HG02642 (cell line): ENCODE data around the gene SNAI1.
"Not testable (repeated sequence)": the region's sequence is repeated elsewhere in the genome, so short reads cannot be mapped to it uniquely, and the experiment has no call there.

Source experiments
- ATAC-seq: cut with Tn5 transposase; IDR thresholded peaks from one replicate; pipeline ENCODE4 v1.9.1; 2021; ENCODE audit warnings: mild to moderate bottlenecking; ENCODE audit not compliant: unreplicated experiment, poor library complexity

Gene SNAI1

DNA sequence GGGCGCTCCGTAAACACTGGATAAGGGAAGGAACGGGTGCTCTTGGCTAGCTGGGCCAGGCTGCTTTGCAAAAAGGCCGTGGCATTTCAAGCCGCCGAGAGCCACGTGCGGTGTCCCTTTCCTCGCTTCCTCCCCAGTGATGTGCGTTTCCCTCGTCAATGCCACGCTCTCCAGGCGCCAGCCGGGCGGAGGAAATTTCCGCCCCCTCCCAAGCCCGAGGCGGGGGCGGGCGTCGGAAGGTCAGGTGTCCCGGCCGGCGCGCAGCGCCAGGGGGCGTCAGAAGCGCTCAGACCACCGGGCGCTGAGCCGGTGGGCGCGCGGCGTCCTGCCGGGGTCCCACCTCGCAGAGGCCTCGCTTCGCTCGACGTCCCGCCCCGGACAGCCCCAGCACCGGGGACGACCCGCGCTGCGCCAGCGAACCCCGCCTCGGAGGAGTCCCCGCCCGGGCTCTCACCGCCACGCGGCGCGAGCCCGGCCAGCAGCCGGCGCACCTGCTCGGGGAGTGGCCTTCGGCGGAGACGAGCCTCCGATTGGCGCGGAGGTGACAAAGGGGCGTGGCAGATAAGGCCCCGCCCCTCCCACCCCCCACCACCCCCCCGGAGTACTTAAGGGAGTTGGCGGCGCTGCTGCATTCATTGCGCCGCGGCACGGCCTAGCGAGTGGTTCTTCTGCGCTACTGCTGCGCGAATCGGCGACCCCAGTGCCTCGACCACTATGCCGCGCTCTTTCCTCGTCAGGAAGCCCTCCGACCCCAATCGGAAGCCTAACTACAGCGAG is at the start of gene SNAI1:
SNAI1 (plus strand) TSS at position 635 of the 777 bp plus-strand sequence; CDS start at position 715, 80 bp downstream.
- peak; percentile 81 for ATAC-seq

DNA sequence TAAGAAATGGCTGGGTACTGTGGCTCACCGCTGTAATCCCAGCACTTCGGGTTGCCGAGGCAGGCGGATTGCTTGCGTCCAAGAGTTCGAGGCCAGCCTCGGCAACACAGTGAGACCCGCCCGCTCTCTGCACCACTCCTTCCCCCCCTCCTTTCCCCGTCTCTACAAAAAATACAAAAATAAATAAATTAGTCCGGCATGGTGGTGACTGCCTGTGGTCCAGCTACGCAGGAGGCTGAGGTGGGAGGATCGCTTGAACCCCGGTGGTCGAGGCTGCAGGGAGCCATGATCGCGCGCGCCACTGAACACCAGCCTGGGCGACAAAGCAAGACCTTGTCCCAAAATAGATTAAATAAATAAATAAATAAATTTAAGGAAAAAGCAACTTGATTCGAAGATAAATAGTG is 47.0 kb upstream of the SNAI1 start:
- no peak for ATAC-seq

- peak; percentile 78 for ATAC-seq
These were observed 46.4 kb upstream of the SNAI1 start, which contains the start of gene RNF114 for GRCh38 chr20:49936153-49937026. RNF114 (plus strand) TSS chr20:49936397; CDS start chr20:49936413, 16 bp downstream.

DNA sequence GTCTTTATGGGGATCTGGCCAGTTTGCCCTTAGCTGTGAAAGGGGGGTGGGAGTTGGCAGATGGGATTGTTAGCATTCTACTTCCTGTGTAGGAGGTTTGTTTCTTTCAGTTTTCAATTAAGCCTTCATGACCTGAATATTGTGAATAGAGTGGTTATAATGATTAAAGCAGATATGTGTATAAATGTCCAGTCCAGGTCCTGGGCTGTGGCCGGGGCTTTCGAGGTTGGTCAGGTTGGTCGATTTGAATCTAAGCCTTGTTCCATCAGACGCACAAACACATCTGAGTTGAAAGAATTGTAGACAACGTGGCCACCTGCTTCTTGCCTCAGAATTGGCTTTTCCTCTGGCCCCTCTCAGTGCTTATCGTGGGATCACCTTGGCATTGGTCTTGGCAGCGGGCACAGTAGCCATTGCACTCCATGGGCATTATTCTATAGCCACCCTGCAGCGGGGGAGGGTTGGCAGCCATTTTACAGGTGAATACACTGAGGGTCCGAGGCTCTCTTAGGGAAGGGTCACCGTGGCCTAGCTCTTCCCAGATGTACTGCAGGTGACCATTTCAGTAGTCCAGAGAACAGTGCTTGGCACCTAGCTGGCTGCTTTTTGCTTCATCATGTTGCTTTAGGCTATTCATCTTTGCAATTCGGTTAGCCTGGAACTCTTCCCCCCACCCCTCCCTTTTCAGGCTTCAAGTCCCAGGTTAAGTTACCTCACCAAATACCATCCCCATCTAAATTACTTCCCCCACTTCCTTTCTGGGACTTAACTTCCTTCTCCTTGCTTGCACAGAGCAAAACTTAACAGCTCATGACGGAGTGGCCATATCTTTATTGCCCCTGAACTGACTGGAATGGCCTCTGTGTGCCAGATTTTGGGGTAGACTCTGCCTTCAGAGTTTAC is 45.5 kb upstream of the SNAI1 start:
- ATAC-seq = no peak

DNA sequence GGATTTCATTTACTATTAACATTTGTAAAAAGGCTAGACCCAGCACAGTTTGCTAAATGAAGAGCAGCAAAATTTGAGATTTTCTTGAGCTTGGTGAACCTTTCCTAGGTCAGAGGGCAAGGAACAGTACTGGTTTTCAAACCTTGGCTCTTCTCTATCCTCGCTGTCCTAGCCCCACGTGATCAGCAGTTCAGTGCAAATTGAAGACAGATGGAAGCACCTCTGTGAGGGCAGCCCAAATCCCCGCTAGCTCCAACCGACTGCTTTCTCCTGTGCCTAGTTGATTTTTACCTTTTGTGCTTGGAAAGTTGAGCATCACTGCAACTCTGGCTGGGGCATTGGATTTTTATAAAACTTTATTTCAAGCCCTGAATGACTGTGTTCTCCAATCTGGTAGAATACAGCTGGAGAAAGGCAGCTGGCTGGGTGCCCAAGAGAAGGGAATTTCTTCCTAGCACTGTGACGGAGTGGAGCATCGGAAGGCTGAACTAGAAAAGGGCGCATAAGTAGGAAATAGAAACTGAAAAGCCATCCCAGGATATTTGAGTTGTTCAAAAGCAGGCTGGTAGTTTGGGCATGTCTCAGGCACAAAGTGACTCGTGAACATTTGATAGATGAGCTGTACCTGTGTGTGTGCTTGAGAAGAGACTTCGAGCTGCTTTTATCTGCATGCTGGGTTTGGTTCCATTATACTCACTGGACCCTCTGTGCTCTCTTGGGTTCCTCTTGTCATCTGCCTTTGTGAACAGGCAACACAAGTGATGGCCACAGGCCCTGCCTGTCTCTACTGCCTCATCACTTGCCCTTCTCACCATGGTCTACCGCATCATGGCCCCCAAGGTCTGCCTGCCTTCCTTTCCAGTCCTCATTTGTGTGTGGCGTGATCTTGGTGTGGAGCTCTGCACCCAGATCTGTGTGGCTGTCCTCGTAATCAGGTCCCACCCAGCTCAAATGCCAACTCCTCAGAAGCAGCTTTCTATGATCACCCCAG is 44.3 kb upstream of the SNAI1 start:
- ATAC-seq = no peak

DNA sequence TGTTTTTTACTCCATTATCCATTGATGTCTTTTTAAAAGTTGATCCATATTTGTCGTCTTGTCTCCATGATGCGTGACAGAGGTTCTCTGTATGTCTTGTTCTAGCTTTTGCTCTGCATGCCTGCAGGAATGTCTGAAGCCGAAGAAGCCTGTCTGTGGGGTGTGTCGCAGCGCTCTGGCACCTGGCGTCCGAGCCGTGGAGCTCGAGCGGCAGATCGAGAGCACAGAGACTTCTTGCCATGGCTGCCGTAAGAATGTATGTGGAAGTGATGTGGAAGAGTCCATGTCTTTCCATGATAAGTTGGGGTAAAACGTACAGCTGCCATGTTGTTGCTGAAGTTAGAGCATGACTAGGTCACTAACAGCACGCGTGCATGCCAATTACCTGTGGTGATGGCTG is 41.3 kb upstream of the SNAI1 start:
- no peak for ATAC-seq

DNA sequence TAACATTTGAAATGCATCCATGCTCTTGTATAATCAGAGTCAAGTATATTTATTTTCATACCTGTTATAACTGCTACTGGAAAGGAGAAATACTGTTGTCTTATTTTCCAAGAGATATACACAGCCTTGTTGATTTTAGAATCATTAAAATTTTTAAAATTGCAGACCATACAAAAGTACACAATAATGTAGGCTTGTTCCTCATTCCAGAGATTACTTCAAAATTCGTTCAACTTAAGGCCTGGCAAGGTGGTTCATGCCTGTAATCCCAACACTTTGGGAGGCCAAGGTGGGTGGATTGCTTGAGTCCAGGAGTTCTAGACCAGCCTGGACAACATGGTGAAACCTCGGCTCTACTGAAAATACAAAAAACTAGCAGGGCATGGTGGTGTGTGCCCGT is 40.5 kb upstream of the SNAI1 start:
- no peak for ATAC-seq

- no peak for ATAC-seq
These were observed 39.8 kb upstream of the SNAI1 start for GRCh38 chr20:49942942-49943341.

DNA sequence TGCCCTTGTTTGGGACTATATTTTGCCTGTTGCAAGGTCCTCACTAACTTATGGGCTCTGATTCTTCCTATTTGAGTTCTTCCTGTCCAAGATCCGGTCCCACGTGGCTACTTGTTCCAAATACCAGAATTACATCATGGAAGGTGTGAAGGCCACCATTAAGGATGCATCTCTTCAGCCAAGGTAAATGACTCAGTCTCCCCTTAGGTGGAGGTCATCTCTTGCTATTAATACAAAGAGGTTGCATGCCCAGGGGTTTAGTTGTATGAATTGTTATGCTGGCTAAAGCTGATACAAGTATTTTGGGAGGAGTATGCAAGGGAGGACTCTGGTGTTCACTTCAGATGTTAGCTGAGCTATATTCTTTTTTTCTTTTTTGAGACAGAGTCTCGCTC is 37.5 kb upstream of the SNAI1 start:
- no peak for ATAC-seq

GRCh38 chr20:49945701-49946477 is 36.9 kb upstream of the SNAI1 start:
- ATAC-seq = no peak

GRCh38 chr20:49948178-49948577 is 34.6 kb upstream of the SNAI1 start:
- ATAC-seq = no peak

- no peak for ATAC-seq
These were observed 33.8 kb upstream of the SNAI1 start for GRCh38 chr20:49948809-49949507.

DNA sequence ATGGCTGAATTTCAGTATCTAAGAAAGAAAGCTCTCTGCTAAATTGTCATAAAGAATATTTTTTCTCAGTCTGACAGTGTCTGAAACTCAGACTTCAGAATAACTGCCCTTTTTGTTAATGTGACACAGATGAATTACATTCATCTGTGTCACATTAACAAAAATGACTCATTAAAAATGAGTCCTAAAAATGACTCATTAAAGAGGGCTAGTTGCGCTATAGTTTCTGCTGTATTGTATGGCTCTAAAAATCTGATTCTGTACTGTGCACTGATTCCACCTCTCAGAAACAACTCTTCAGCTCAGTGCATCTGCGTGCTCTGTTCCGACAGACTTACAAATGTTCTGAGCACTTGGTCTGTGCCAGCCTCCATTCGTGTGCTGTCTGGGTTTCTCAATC is 31.6 kb upstream of the SNAI1 start:
- ATAC-seq = no peak

- no peak for ATAC-seq
These were observed 27.6 kb upstream of the SNAI1 start for GRCh38 chr20:49955167-49955566.

DNA sequence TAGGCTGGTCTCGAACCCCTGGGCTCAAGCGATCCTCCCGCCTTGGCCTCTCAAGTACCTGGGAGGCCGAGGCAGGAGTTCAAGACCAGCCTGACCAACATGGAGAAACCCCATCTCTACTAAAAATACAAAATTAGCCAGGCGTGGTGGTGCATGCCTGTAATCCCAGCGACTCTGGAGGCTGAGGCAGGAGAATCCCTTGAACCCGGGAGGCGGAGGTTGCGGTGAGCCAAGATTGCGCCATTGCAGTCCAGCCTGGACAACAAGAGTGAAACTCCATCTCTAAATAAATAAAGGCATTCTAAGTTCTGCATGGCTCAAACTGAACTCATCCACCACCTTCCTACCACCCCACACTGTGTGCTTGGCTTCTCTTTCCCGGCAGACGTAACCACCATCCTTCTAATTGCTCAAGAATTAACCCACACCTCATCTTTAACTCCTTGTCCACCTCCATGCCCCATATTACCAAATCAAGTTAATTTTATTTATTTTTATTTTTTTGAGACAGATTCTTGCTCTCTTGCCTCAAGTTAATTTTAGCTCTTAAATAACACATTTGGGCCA is 26.9 kb upstream of the SNAI1 start:
- ATAC-seq = not testable (repeated sequence)

DNA sequence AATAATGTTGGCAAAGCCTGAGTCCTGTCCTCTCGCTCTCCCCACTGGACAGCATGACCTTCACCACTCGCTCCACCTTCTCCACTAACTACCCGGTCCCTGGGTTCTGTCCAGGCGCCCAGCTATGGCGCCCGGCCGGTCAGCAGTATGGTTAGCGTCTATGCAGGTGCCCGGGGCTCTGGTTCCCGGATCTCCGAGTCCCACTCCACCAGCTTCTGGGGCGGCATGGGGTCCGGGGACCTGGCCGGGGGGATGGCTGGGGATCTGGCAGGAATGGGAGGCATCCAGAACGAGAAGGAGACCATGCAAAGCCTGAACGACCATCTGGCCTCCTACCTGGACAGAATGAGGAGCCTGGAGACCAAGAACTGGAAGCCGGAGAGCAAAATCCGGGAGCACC is 26.1 kb upstream of the SNAI1 start:
- no peak for ATAC-seq

DNA sequence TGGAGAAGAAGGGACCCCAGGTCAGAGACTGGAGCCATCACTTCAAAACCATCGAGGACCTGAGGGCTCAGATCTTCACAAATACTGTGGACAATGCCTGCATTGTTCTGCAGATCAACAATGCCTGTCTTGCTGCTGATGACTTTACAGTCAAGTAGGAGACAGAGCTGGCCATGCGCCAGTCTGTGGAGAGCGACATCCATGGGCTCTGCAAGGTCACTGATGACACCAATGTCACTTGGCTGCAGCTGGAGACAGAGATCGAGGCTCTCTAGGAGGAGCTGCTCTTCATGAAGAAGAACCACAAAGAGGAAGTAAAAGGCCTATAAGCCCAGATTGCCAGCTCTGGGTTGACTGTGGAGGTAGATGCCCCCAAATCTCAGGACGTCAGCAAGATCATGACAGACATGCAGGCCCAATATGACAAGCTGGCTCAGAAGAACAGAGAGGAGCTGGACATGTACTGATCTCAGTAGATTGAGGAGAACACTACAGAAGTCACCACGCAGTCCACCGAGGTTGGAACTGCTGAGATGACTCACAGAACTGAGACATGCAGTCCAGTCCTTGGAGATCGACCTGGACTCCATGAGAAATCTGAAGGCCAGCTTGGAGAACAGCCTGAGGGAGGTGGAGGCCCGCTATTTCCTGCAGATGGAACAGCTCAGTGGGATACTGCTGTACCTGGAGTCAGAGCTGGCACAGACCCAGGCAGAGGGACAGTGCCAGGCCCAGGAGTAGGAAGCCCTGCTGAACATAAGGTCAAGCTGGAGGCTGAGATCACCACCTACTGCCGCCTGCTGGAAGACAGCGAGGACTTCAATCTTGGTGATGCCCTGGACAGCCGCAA is 25.5 kb upstream of the SNAI1 start:
- ATAC-seq = not testable (repeated sequence)
